Measurements from ENCODE around the gene ARHGEF17.

- TF ChIP-seq POLR2A (IDR thresholded peaks at IDR 0.05; ENCODE audit: low read length), result no peak
- TF ChIP-seq GATA1 (IDR thresholded peaks at IDR 0.05; ENCODE audit: low read depth, low read length), result no peak
Measured at GRCh38 chr11:73401924-73402833, 94.1 kb downstream of the ARHGEF17 start.

All from erythroblast (primary cell).